ENCODE data around the gene ZFP2. TPM values are rescaled to one million over a fixed set of nuclear protein-coding genes. Genes with fewer than 3 reads are reported as not detected.

Gene ZFP2
- total RNA-seq (2022; extraction: Qiagen RNA extraction; ENCODE audit: low read depth): not detected in 5 replicates

GRCh38 chr5:178895615-178896571 lies at the start of gene ZFP2:
Gene ZFP2, plus strand, starts transcription at chr5:178895913. Its CDS starts 35,401 bp downstream, at chr5:178931314.

GRCh38 chr5:178859625-178860521 lies 35.8 kb upstream of the ZFP2 start, which contains the start of gene ZNF354B:
Gene ZNF354B, plus strand, starts transcription at chr5:178859953. Its CDS starts 1,095 bp downstream, at chr5:178861048.

GRCh38 chr5:178940569-178941360 lies 45.1 kb downstream of the ZFP2 start, which contains the start of gene ZNF454:
Gene ZNF454, plus strand, starts transcription at chr5:178941198. Its CDS starts 1,594 bp downstream, at chr5:178942792.

Other genes with a start within 250 kb of the ZFP2 start
- 6.1 to 11.5 TPM (median 8.0 TPM) in 5 replicates for gene ZNF354A, start 165.3 kb upstream of the ZFP2 start, total RNA-seq (2022; extraction: Qiagen RNA extraction; ENCODE audit: low read depth)
- 3.1 to 6.1 TPM (median 5.2 TPM) in 5 replicates for gene ZNF354B, start 36.0 kb upstream of the ZFP2 start, total RNA-seq (2022; extraction: Qiagen RNA extraction; ENCODE audit: low read depth)
- gene ZNF454, start 45.3 kb downstream of the ZFP2 start, total RNA-seq (2022; extraction: Qiagen RNA extraction; ENCODE audit: low read depth): not detected in 5 replicates
- gene GRM6, start 99.4 kb downstream of the ZFP2 start, total RNA-seq (2022; extraction: Qiagen RNA extraction; ENCODE audit: low read depth): not detected in 5 replicates
- 0.30 to 0.65 TPM (median 0.63 TPM) in 5 replicates for gene ZNF879, start 127.9 kb downstream of the ZFP2 start, total RNA-seq (2022; extraction: Qiagen RNA extraction; ENCODE audit: low read depth)
- 0.53 to 0.97 TPM (median 0.84 TPM) in 5 replicates for gene ZNF354C, start 164.5 kb downstream of the ZFP2 start, total RNA-seq (2022; extraction: Qiagen RNA extraction; ENCODE audit: low read depth)